CD8-positive, alpha-beta memory T cell (primary cell): Measurements from ENCODE around the gene MBOAT7. TPM values are rescaled to one million over a fixed set of nuclear protein-coding genes. Genes with fewer than 3 reads are reported as not detected.
"Not testable (repeated sequence)": the region's sequence is repeated elsewhere in the genome, so short reads cannot be mapped to it uniquely, and the experiment has no call there.

Experiments
- CTCF ChIA-PET: fragments of 350-600 bp; sonication (Branson Sonifier 250); formaldehyde crosslinking; loops from one replicate; lab custom pipeline; 2021; ENCODE audit warnings: antibody characterized with exemption; lab: Charles Lee
- POLR2A ChIA-PET: fragments of 350-600 bp; sonication (Branson Sonifier 250); formaldehyde crosslinking; loops from one replicate; lab custom pipeline; 2021; ENCODE audit warnings: antibody characterized with exemption; lab: Charles Lee
- DNase-seq, 5 donors: peaks; one replicate each; pipeline versions ENCODE4 v3.0.0 to v3.0.0-alpha.2; 2020 to 2022; ENCODE audit warnings: mixed read lengths in 1 of 5
- H3K27ac ChIP-seq: one replicate; pipeline ENCODE4 v1.7.0; 2013; ENCODE audit warnings: low read depth, mild to moderate bottlenecking, low read length, moderate library complexity
- H3K27me3 ChIP-seq: 2 replicates; pipeline ENCODE4 v1.7.0; 2013; ENCODE audit warnings: low read length, mild to moderate bottlenecking; ENCODE audit not compliant: insufficient read depth, poor library complexity, severe bottlenecking
- H3K36me3 ChIP-seq: 2 replicates; pipeline ENCODE4 v1.7.0; 2013; ENCODE audit warnings: mild to moderate bottlenecking, low read length, moderate library complexity; ENCODE audit not compliant: insufficient read depth
- H3K4me1 ChIP-seq: 2 replicates; pipeline ENCODE4 v1.7.0; 2013; ENCODE audit warnings: mild to moderate bottlenecking, low read length, moderate library complexity; ENCODE audit not compliant: insufficient read depth
- H3K4me3 ChIP-seq: 2 replicates; pipeline ENCODE4 v1.7.0; 2013; ENCODE audit warnings: mild to moderate bottlenecking, low read length
- H3K9me3 ChIP-seq: 2 replicates; pipeline ENCODE4 v1.7.0; 2013; ENCODE audit warnings: mild to moderate bottlenecking, low read length
- H3K27ac Mint-ChIP-seq, 8 donors: one replicate each; pipeline ENCODE4 v1.8.0; 2020 to 2021; ENCODE audit warnings: mixed read lengths in 8 of 8, mild to moderate bottlenecking in 6 of 8, inconsistent platforms in 3 of 8, moderate library complexity in 3 of 8
- H3K27me3 Mint-ChIP-seq, 2 donors: one replicate each; pipeline ENCODE4 v1.8.0; 2020 to 2021; ENCODE audit warnings: mixed read lengths in 2 of 2, mild to moderate bottlenecking in 1 of 2, moderate library complexity in 1 of 2
- H3K36me3 Mint-ChIP-seq, 3 donors: one replicate each; pipeline ENCODE4 v1.8.0; 2020 to 2021; ENCODE audit warnings: mixed read lengths in 3 of 3, inconsistent platforms in 1 of 3, mild to moderate bottlenecking in 1 of 3
- H3K4me1 Mint-ChIP-seq, 3 donors: one replicate each; pipeline ENCODE4 v1.8.0; 2020 to 2021; ENCODE audit warnings: mixed read lengths in 3 of 3, inconsistent platforms in 1 of 3, mild to moderate bottlenecking in 1 of 3
- H3K4me3 Mint-ChIP-seq, 7 donors: one replicate each; pipeline ENCODE4 v1.8.0; 2020 to 2021; ENCODE audit warnings: mixed read lengths in 7 of 7, mild to moderate bottlenecking in 6 of 7, moderate library complexity in 4 of 7, inconsistent platforms in 2 of 7
- H3K9me3 Mint-ChIP-seq, 5 donors: one replicate each; pipeline ENCODE4 v1.8.0; 2020 to 2022; ENCODE audit warnings: mixed read lengths in 5 of 5, mild to moderate bottlenecking in 3 of 5, moderate library complexity in 2 of 5, inconsistent platforms in 1 of 5
- polyA plus RNA-seq: library from polyadenylated mRNA; unstranded; fragments of 300-500 nt; fragmentation: Illumina TruSeq; gene quantifications from one replicate; pipeline ENCODE4 v1.2.3, GENCODE V29; 2021
- total RNA-seq, 2 experiments: library from RNA; stranded (reverse); gene quantifications; one replicate each; pipeline ENCODE4 v1.2.3, GENCODE V29; 2021

Gene MBOAT7
- total and polyA plus RNA-seq, 3 experiments from 2014 or later: 21.9 to 114 (median 98.7) TPM

GRCh38 chr19:54201980-54202379, 12.6 kb upstream of the MBOAT7 start:
- Mint-ChIP-seq H3K27me3 (peaks cover 0 to 4% of the 10 kb centered on the region in 2 donors), H3K27ac (peak overlapping the region; percentile 95 to 100 (median 99)), H3K4me3 (peak overlapping the region; percentile 93 to 100 (median 99)), H3K36me3 (peaks cover 0 to 62% (median 11%) of the 10 kb centered on the region in 3 donors), H3K9me3 (no peaks in the 10 kb centered on the region), H3K4me1 (peaks cover 54 to 72% (median 54%) of the 10 kb centered on the region in 3 donors)
- ChIA-PET POLR2A (no interaction called here), CTCF (interaction anchor here (0.9 to 1.6 kb wide), 4 partner anchors 9 to 35 kb away, joined by 3 to 4 read pairs (median 3); partner anchors contain the start of gene TSEN34)
- H3K4me1 ChIP-seq: peaks cover 64% of the 10 kb centered on the region
- peaks cover 43% of the 10 kb centered on the region for H3K36me3 ChIP-seq
- H3K4me3 ChIP-seq: peak overlapping the region; percentile 90
- no peaks in the 10 kb centered on the region for H3K27me3 ChIP-seq
- DNase-seq: no peak
- H3K9me3 ChIP-seq: no peaks in the 10 kb centered on the region
- H3K27ac ChIP-seq: peak overlapping the region; percentile 92

- H3K36me3 Mint-ChIP-seq: peaks cover 0 to 57% (median 11%) of the 10 kb centered on the region in 3 donors
- peaks cover 48 to 64% (median 50%) of the 10 kb centered on the region in 3 donors for H3K4me1 Mint-ChIP-seq
- ChIA-PET POLR2A (interaction anchor here (0.6 to 3.0 kb wide), 7 partner anchors 11 to 86 kb away, joined by 3 to 68 read pairs (median 6); partner anchors contain the start of genes LENG1, MBOAT7, PRPF31 and TFPT), CTCF (interaction anchor here (1.2 to 1.8 kb wide), 3 partner anchors 10 to 12 kb away, joined by 3 to 9 read pairs (median 4); partner anchors contain the start of genes MBOAT7 and TSEN34)
- peaks cover 0 to 4% of the 10 kb centered on the region in 2 donors for H3K27me3 Mint-ChIP-seq
- no peaks in the 10 kb centered on the region for H3K27me3 ChIP-seq
- H3K4me3 ChIP-seq: peak overlapping the region; percentile 90
- H3K36me3 ChIP-seq: peaks cover 35% of the 10 kb centered on the region
- peak overlapping the region; percentile 93 to 100 (median 99) for H3K4me3 Mint-ChIP-seq
- peaks cover 58% of the 10 kb centered on the region for H3K4me1 ChIP-seq
- DNase-seq: peak in 1 of 5 donors; percentile 16
- peak overlapping the region; percentile 92 for H3K27ac ChIP-seq
- H3K9me3 ChIP-seq: no peaks in the 10 kb centered on the region
- H3K27ac Mint-ChIP-seq: peak overlapping the region; percentile 95 to 100 (median 99)
- H3K9me3 Mint-ChIP-seq: no peaks in the 10 kb centered on the region
Measured at GRCh38 chr19:54201172-54201701, 11.9 kb upstream of the MBOAT7 start.

- H3K4me1 ChIP-seq: peaks cover 39% of the 10 kb centered on the region
- H3K36me3 ChIP-seq: peaks cover 21% of the 10 kb centered on the region
- Mint-ChIP-seq H3K4me3 (peak overlapping the region; percentile 49 to 87 (median 62)), H3K27ac (peak overlapping the region; percentile 10 to 100 (median 85)), H3K36me3 (peaks cover 0 to 49% (median 14%) of the 10 kb centered on the region in 3 donors), H3K9me3 (no peaks in the 10 kb centered on the region), H3K4me1 (peaks cover 39 to 48% (median 45%) of the 10 kb centered on the region in 3 donors), H3K27me3 (peaks cover 0 to 5% of the 10 kb centered on the region in 2 donors)
- CTCF ChIA-PET: interaction anchor here (0.9 kb wide), 1 partner anchor 40 kb away, joined by 3 read pairs; the partner anchor contains the start of gene LENG1
- no peaks in the 10 kb centered on the region for H3K27me3 ChIP-seq
- POLR2A ChIA-PET: interaction anchor here (3.0 kb wide), 1 partner anchor 9 kb away, joined by 68 read pairs; the partner anchor contains the start of genes MBOAT7 and TSEN34
- no peak overlapping the region for H3K27ac ChIP-seq
- no peak overlapping the region for H3K4me3 ChIP-seq
- H3K9me3 ChIP-seq: no peaks in the 10 kb centered on the region
- no peak for DNase-seq
Measured at GRCh38 chr19:54199401-54199800, 10.0 kb upstream of the MBOAT7 start.

DNA sequence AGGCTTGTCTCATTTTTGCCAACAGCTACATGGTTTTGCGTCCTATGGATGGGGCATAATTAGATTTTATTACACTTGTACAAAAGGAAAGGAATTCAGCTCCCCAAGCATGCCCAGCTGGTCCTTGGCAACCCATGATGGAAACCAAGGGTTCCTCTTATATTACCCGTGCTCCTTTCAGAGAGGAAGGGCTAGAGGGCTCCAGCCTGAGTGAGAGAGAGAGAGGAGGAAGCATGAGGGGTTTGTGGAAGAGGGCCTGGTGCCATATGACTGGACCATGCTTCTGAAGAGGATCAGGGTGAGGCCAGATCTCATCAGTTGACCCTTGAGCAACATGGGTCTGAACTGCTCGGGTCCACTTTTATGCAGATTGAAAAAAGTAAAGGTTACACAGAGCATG, 7.7 kb upstream of the MBOAT7 start:
- POLR2A ChIA-PET: no interaction called here
- Histone ChIP-seq H3K4me3 (no peak overlapping the region), H3K27me3 (no peaks in the 10 kb centered on the region), H3K36me3 (peaks cover 8% of the 10 kb centered on the region), H3K9me3 (no peaks in the 10 kb centered on the region), H3K4me1 (peaks cover 22% of the 10 kb centered on the region), H3K27ac (no peak overlapping the region)
- no peaks in the 10 kb centered on the region for H3K9me3 Mint-ChIP-seq
- H3K27me3 Mint-ChIP-seq: peaks cover 0 to 5% of the 10 kb centered on the region in 2 donors
- CTCF ChIA-PET: no interaction called here
- H3K4me1 Mint-ChIP-seq: peaks cover 33 to 40% (median 35%) of the 10 kb centered on the region in 3 donors
- H3K36me3 Mint-ChIP-seq: peaks cover 0 to 49% (median 14%) of the 10 kb centered on the region in 3 donors
- H3K4me3 Mint-ChIP-seq: peak overlapping the region in 1 of 7 donors; percentile 30
- no peak for DNase-seq
- peak overlapping the region in 2 of 8 donors; percentile 2 to 39 for H3K27ac Mint-ChIP-seq

- H3K9me3 Mint-ChIP-seq: no peaks in the 10 kb centered on the region
- Histone ChIP-seq H3K9me3 (no peaks in the 10 kb centered on the region), H3K27me3 (no peaks in the 10 kb centered on the region), H3K27ac (no peak overlapping the region), H3K4me1 (peaks cover 22% of the 10 kb centered on the region), H3K36me3 (peaks cover 6% of the 10 kb centered on the region), H3K4me3 (no peak overlapping the region)
- H3K4me1 Mint-ChIP-seq: peaks cover 33 to 40% (median 35%) of the 10 kb centered on the region in 3 donors
- peaks cover 0 to 48% (median 12%) of the 10 kb centered on the region in 3 donors for H3K36me3 Mint-ChIP-seq
- H3K4me3 Mint-ChIP-seq: peak overlapping the region in 1 of 7 donors; percentile 27
- no peak for DNase-seq
- H3K27ac Mint-ChIP-seq: peak overlapping the region in 1 of 8 donors; percentile 39
- H3K27me3 Mint-ChIP-seq: peaks cover 0 to 5% of the 10 kb centered on the region in 2 donors
- CTCF ChIA-PET: no interaction called here
- POLR2A ChIA-PET: interaction anchor here (0.5 kb wide), 1 partner anchor 27 kb away, joined by 4 read pairs; no protein-coding TSS in a partner anchor
Measured at GRCh38 chr19:54196536-54196935, 7.2 kb upstream of the MBOAT7 start.

- H3K27me3 Mint-ChIP-seq, H3K27ac ChIP-seq, POLR2A ChIA-PET, H3K27ac Mint-ChIP-seq, DNase-seq, CTCF ChIA-PET, H3K9me3 ChIP-seq, H3K36me3 ChIP-seq, H3K4me3 ChIP-seq, H3K27me3 ChIP-seq, H3K9me3 Mint-ChIP-seq: not testable (repeated sequence)
- Mint-ChIP-seq H3K4me1 (peaks cover 25 to 36% (median 29%) of the 10 kb centered on the region in 3 donors), H3K4me3 (peak overlapping the region in 1 of 7 donors; percentile 63), H3K36me3 (peaks cover 0 to 49% (median 12%) of the 10 kb centered on the region in 3 donors)
- H3K4me1 ChIP-seq: peaks cover 13% of the 10 kb centered on the region
Measured at GRCh38 chr19:54194463-54194862, 5.1 kb upstream of the MBOAT7 start.

- H3K36me3 Mint-ChIP-seq: peaks cover 0 to 51% (median 12%) of the 10 kb centered on the region in 3 donors
- DNase-seq: no peak
- CTCF ChIA-PET: no interaction called here
- H3K4me3 ChIP-seq: no peak overlapping the region
- peaks cover 6% of the 10 kb centered on the region for H3K36me3 ChIP-seq
- H3K27ac ChIP-seq: no peak overlapping the region
- H3K4me1 ChIP-seq: peaks cover 21% of the 10 kb centered on the region
- peaks cover 0 to 7% of the 10 kb centered on the region in 2 donors for H3K27me3 Mint-ChIP-seq
- H3K9me3 ChIP-seq: no peaks in the 10 kb centered on the region
- peaks cover 30 to 43% (median 37%) of the 10 kb centered on the region in 3 donors for H3K4me1 Mint-ChIP-seq
- no peaks in the 10 kb centered on the region for H3K9me3 Mint-ChIP-seq
- no peaks in the 10 kb centered on the region for H3K27me3 ChIP-seq
- H3K4me3 Mint-ChIP-seq: peak overlapping the region; percentile 18 to 97 (median 88)
- POLR2A ChIA-PET: interaction anchor here (4.2 kb wide), 1 partner anchor 7 kb away, joined by 68 read pairs; the partner anchor contains the start of gene RPS9
- H3K27ac Mint-ChIP-seq: peak overlapping the region in 3 of 8 donors; percentile 51 to 90 (median 65)
Measured at GRCh38 chr19:54193011-54193410, 3.6 kb upstream of the MBOAT7 start.
